Astrocyte (in vitro differentiated cells and primary cell): ENCODE measurements around the gene GPRASP2. TPM values are rescaled to one million over a fixed set of nuclear protein-coding genes. Genes with fewer than 3 reads are reported as not detected.

Experiments used
- DNase-seq: peaks from one replicate; pipeline ENCODE4 v3.0.0-alpha.2; 2010; ENCODE audit warnings: low read depth
- FAIRE-seq: peaks from 2 replicates; lab custom pipeline; 2011; peaks lifted over from hg19 to GRCh38; lab: Jason Lieb, UNC
- H2AFZ ChIP-seq: 2 replicates; pipeline ENCODE4 v1.6.0; 2012; ENCODE audit warnings: low read depth, low read length, inconsistent platforms
- H3K27ac ChIP-seq: 2 replicates; pipeline ENCODE4 v1.5.1; 2011; ENCODE audit warnings: low read depth, low read length, inconsistent platforms
- H3K27me3 ChIP-seq: 2 replicates; pipeline ENCODE4 v1.6.0; 2011; ENCODE audit warnings: low read length, inconsistent platforms; ENCODE audit not compliant: insufficient read depth
- H3K36me3 ChIP-seq: 2 replicates; pipeline ENCODE4 v1.5.1; 2011; ENCODE audit warnings: low read length, inconsistent platforms; ENCODE audit not compliant: insufficient read depth
- H3K4me1 ChIP-seq: 2 replicates; pipeline ENCODE4 v1.5.1; 2011; ENCODE audit warnings: low read length, inconsistent platforms; ENCODE audit not compliant: insufficient read depth
- H3K4me2 ChIP-seq: 2 replicates; pipeline ENCODE4 v1.6.0; 2012; ENCODE audit warnings: low read length, inconsistent platforms
- H3K4me3 ChIP-seq: 2 replicates; pipeline ENCODE4 v1.5.1; 2011; ENCODE audit warnings: low read depth, mild to moderate bottlenecking, low read length, inconsistent platforms; ENCODE audit not compliant: insufficient read depth
- H3K79me2 ChIP-seq: 2 replicates; pipeline ENCODE4 v1.6.0; 2012; ENCODE audit warnings: mild to moderate bottlenecking, low read length, inconsistent platforms; ENCODE audit not compliant: insufficient read depth
- H3K9ac ChIP-seq: 2 replicates; pipeline ENCODE4 v1.6.0; 2012; ENCODE audit warnings: mild to moderate bottlenecking, low read length, inconsistent platforms
- H3K9me3 ChIP-seq: 2 replicates; pipeline ENCODE4 v1.5.1; 2012; ENCODE audit warnings: low read depth, mild to moderate bottlenecking, low read length, inconsistent platforms; ENCODE audit not compliant: insufficient read depth
- H4K20me1 ChIP-seq: 2 replicates; pipeline ENCODE4 v1.6.0; 2012; ENCODE audit warnings: low read length, inconsistent platforms; ENCODE audit not compliant: insufficient read depth
- H3K27ac Mint-ChIP-seq: one replicate; pipeline ENCODE4 v1.8.0; 2021; ENCODE audit warnings: mild to moderate bottlenecking, mixed read lengths; ENCODE audit not compliant: unreplicated experiment
- H3K27me3 Mint-ChIP-seq: one replicate; pipeline ENCODE4 v1.8.0; 2021; ENCODE audit warnings: low read depth, mixed read lengths; ENCODE audit not compliant: unreplicated experiment
- H3K36me3 Mint-ChIP-seq: one replicate; pipeline ENCODE4 v1.8.0; 2021; ENCODE audit warnings: low read depth, mixed read lengths; ENCODE audit not compliant: unreplicated experiment
- H3K4me1 Mint-ChIP-seq: one replicate; pipeline ENCODE4 v1.8.0; 2021; ENCODE audit warnings: low read depth, mixed read lengths; ENCODE audit not compliant: unreplicated experiment
- H3K4me3 Mint-ChIP-seq: one replicate; pipeline ENCODE4 v1.8.0; 2021; ENCODE audit warnings: mild to moderate bottlenecking, moderate library complexity, mixed read lengths; ENCODE audit not compliant: unreplicated experiment
- H3K9me3 Mint-ChIP-seq: one replicate; pipeline ENCODE4 v1.8.0; 2021; ENCODE audit warnings: mild to moderate bottlenecking, mixed read lengths; ENCODE audit not compliant: unreplicated experiment
- CTCF ChIP-seq: IDR thresholded peaks from 2 replicates; pipeline ENCODE4 v1.5.1; 2011; ENCODE audit warnings: low read depth, mild to moderate bottlenecking, inconsistent platforms, low read length, moderate library complexity; ENCODE audit not compliant: insufficient read depth
- EZH2 ChIP-seq: IDR thresholded peaks from 2 replicates; pipeline ENCODE4 v1.6.1; 2012; ENCODE audit warnings: mild to moderate bottlenecking, low read length, inconsistent platforms; ENCODE audit not compliant: insufficient read depth
- total RNA-seq: library from RNA; stranded (reverse); gene quantifications from 2 replicates; pipeline ENCODE4 v1.2.1, GENCODE V29; 2021

GPRASP2 gene
- total RNA-seq, 1 donor from 2014 or later, result 10.1 TPM

GRCh38 chrX:102684772-102685520 lies 27.3 kb upstream of the GPRASP2 start:
- H3K36me3 ChIP-seq, result no peaks in the 10 kb centered on the region
- FAIRE-seq (no peak), DNase-seq (no peak)
- H3K79me2 ChIP-seq, result no peaks in the 10 kb centered on the region
- H3K4me3 Mint-ChIP-seq, result no peak overlapping the region
- no peaks in the 10 kb centered on the region for H3K9me3 ChIP-seq
- H3K27ac Mint-ChIP-seq, result no peak overlapping the region
- no peak overlapping the region for H3K9ac ChIP-seq
- no peak overlapping the region for H3K4me3 ChIP-seq
- no peak overlapping the region for H2AFZ ChIP-seq
- H3K27me3 ChIP-seq, result no peaks in the 10 kb centered on the region
- no peaks in the 10 kb centered on the region for H3K27me3 Mint-ChIP-seq
- no peaks in the 10 kb centered on the region for H3K4me1 ChIP-seq
- TF ChIP-seq EZH2 (no peak), CTCF (no peak)
- no peak overlapping the region for H3K27ac ChIP-seq
- H4K20me1 ChIP-seq, result no peaks in the 10 kb centered on the region
- H3K4me1 Mint-ChIP-seq, result no peaks in the 10 kb centered on the region
- no peak overlapping the region for H3K4me2 ChIP-seq
- H3K36me3 Mint-ChIP-seq, result peaks cover 8% of the 10 kb centered on the region
- H3K9me3 Mint-ChIP-seq, result peaks cover 6% of the 10 kb centered on the region

GRCh38 chrX:102694749-102695148 lies 17.5 kb upstream of the GPRASP2 start:
- Histone ChIP-seq H3K9ac (no peak overlapping the region), H3K27me3 (no peaks in the 10 kb centered on the region), H3K4me3 (no peak overlapping the region), H3K9me3 (no peaks in the 10 kb centered on the region), H3K27ac (no peak overlapping the region), H3K4me1 (no peaks in the 10 kb centered on the region), H3K79me2 (no peaks in the 10 kb centered on the region), H3K4me2 (no peak overlapping the region), H2AFZ (no peak overlapping the region), H3K36me3 (no peaks in the 10 kb centered on the region), H4K20me1 (no peaks in the 10 kb centered on the region)
- FAIRE-seq (no peak), DNase-seq (no peak)
- TF ChIP-seq CTCF, result no peak
- no peaks in the 10 kb centered on the region for H3K4me1 Mint-ChIP-seq
- no peak overlapping the region for H3K27ac Mint-ChIP-seq
- no peaks in the 10 kb centered on the region for H3K36me3 Mint-ChIP-seq
- no peaks in the 10 kb centered on the region for H3K27me3 Mint-ChIP-seq
- H3K9me3 Mint-ChIP-seq, result no peaks in the 10 kb centered on the region
- H3K4me3 Mint-ChIP-seq, result no peak overlapping the region

GRCh38 chrX:102696306-102696705 lies 15.9 kb upstream of the GPRASP2 start:
- Mint-ChIP-seq H3K36me3 (no peaks in the 10 kb centered on the region), H3K27ac (no peak overlapping the region), H3K27me3 (no peaks in the 10 kb centered on the region), H3K4me1 (no peaks in the 10 kb centered on the region), H3K4me3 (no peak overlapping the region), H3K9me3 (no peaks in the 10 kb centered on the region)
- Histone ChIP-seq H2AFZ (no peak overlapping the region), H3K4me1 (no peaks in the 10 kb centered on the region), H3K9me3 (no peaks in the 10 kb centered on the region), H3K36me3 (no peaks in the 10 kb centered on the region), H3K4me2 (no peak overlapping the region), H3K27me3 (no peaks in the 10 kb centered on the region), H3K4me3 (no peak overlapping the region), H4K20me1 (no peaks in the 10 kb centered on the region), H3K27ac (no peak overlapping the region), H3K79me2 (no peaks in the 10 kb centered on the region), H3K9ac (no peak overlapping the region)
- DNase-seq (no peak), FAIRE-seq (no peak)
- TF ChIP-seq CTCF (no peak), EZH2 (no peak)
